Immature natural killer cell (primary cell): ENCODE data around the gene ZNF624. TPM values are rescaled to one million over a fixed set of nuclear protein-coding genes. Genes with fewer than 3 reads are reported as not detected.
A peak's percentile ranks its signal among the peaks of the same experiment; 100 is the strongest.
"Not testable (repeated sequence)": the region's sequence is repeated elsewhere in the genome, so short reads cannot be mapped to it uniquely, and the experiment has no call there.

ENCODE experiments used
- DNase-seq, 3 donors: peaks; one replicate each; pipeline ENCODE4 v3.0.0; 2022; ENCODE audit warnings: mixed read lengths in 1 of 3
- H3K27ac Mint-ChIP-seq, 6 donors: one replicate each; pipeline ENCODE4 v1.8.0; 2020; ENCODE audit warnings: mixed read lengths in 6 of 6, mild to moderate bottlenecking in 5 of 6, inconsistent platforms in 4 of 6, moderate library complexity in 3 of 6
- H3K27me3 Mint-ChIP-seq, 3 donors: one replicate each; pipeline ENCODE4 v1.8.0; 2020 to 2021; ENCODE audit warnings: low read depth in 3 of 3, mild to moderate bottlenecking in 3 of 3, mixed read lengths in 3 of 3, moderate library complexity in 3 of 3, inconsistent platforms in 1 of 3
- H3K36me3 Mint-ChIP-seq, 3 donors: one replicate each; pipeline ENCODE4 v1.8.0; 2020; ENCODE audit warnings: mixed read lengths in 3 of 3, inconsistent platforms in 2 of 3, mild to moderate bottlenecking in 2 of 3
- H3K4me1 Mint-ChIP-seq, 2 donors: one replicate each; pipeline ENCODE4 v1.8.0; 2020; ENCODE audit warnings: inconsistent platforms in 2 of 2, mild to moderate bottlenecking in 2 of 2, mixed read lengths in 2 of 2, moderate library complexity in 1 of 2
- H3K4me3 Mint-ChIP-seq, 5 donors: one replicate each; pipeline ENCODE4 v1.8.0; 2020; ENCODE audit warnings: mild to moderate bottlenecking in 5 of 5, mixed read lengths in 5 of 5, inconsistent platforms in 3 of 5, moderate library complexity in 3 of 5
- H3K9me3 Mint-ChIP-seq, 6 donors: one replicate each; pipeline ENCODE4 v1.8.0; 2020; ENCODE audit warnings: mild to moderate bottlenecking in 6 of 6, mixed read lengths in 6 of 6, inconsistent platforms in 4 of 6, moderate library complexity in 3 of 6
- polyA plus RNA-seq, 3 donors: library from polyadenylated mRNA; unstranded; fragments of 300-500 nt; fragmentation: Illumina TruSeq; gene quantifications; one replicate each; pipeline ENCODE4 v1.2.3, GENCODE V29; 2021

The ZNF624 gene
- polyA plus RNA-seq = 1 to 10 TPM in 2 of 3 donors, under 1 TPM in 1; 0.68 to 4.3 (median 3.9) TPM

- Mint-ChIP-seq H3K4me3 (peak within 1 kb of the TSS; percentile 78 to 88 (median 81)), H3K9me3 (no peaks in the 10 kb centered on the region), H3K27ac (peak within 1 kb of the TSS; percentile 53 to 81 (median 72)), H3K4me1 (peaks cover 15 to 23% of the 10 kb centered on the region in 2 donors), H3K27me3 (peaks cover 0 to 2% (median 0%) of the 10 kb centered on the region in 3 donors), H3K36me3 (peaks cover 0 to 7% (median 4%) of the 10 kb centered on the region in 3 donors)
- peak; percentile 77 to 83 (median 81) for DNase-seq
Measured at GRCh38 chr17:16653367-16654041, at the start of gene ZNF624. TSS of gene ZNF624 (minus strand) at chr17:16653850.

GRCh38 chr17:16697603-16698002, 44.0 kb upstream of the ZNF624 start:
- H3K4me3 Mint-ChIP-seq, H3K4me1 Mint-ChIP-seq, H3K27ac Mint-ChIP-seq, DNase-seq, H3K36me3 Mint-ChIP-seq, H3K9me3 Mint-ChIP-seq: not testable (repeated sequence)
- H3K27me3 Mint-ChIP-seq = peaks cover 3 to 10% (median 3%) of the 10 kb centered on the region in 3 donors

- not testable (repeated sequence) for H3K36me3 Mint-ChIP-seq, H3K9me3 Mint-ChIP-seq, H3K27me3 Mint-ChIP-seq, H3K4me1 Mint-ChIP-seq, DNase-seq, H3K27ac Mint-ChIP-seq
- peak overlapping the region in 1 of 5 donors; percentile 24 for H3K4me3 Mint-ChIP-seq
Measured at GRCh38 chr17:16690447-16690846, 36.8 kb upstream of the ZNF624 start.

GRCh38 chr17:16689731-16690281, 36.2 kb upstream of the ZNF624 start, which contains the start of gene CCDC144A:
TSS of gene CCDC144A (plus strand) at chr17:16690241. CDS start at chr17:16690401, 160 bp downstream.
- H3K36me3 Mint-ChIP-seq, H3K27me3 Mint-ChIP-seq, H3K9me3 Mint-ChIP-seq, H3K4me1 Mint-ChIP-seq, H3K27ac Mint-ChIP-seq: not testable (repeated sequence)
- DNase-seq = peak; percentile 38 to 62 (median 46)
- H3K4me3 Mint-ChIP-seq = peak within 1 kb of the TSS in 1 of 5 donors; percentile 24

- H3K27me3 Mint-ChIP-seq = peaks cover 9 to 11% (median 9%) of the 10 kb centered on the region in 3 donors
- not testable (repeated sequence) for H3K27ac Mint-ChIP-seq, H3K4me3 Mint-ChIP-seq, H3K36me3 Mint-ChIP-seq, DNase-seq, H3K4me1 Mint-ChIP-seq, H3K9me3 Mint-ChIP-seq
Measured at GRCh38 chr17:16687151-16687550, 33.5 kb upstream of the ZNF624 start.

- peaks cover 9 to 11% (median 11%) of the 10 kb centered on the region in 3 donors for H3K27me3 Mint-ChIP-seq
- not testable (repeated sequence) for H3K4me1 Mint-ChIP-seq, H3K36me3 Mint-ChIP-seq, H3K4me3 Mint-ChIP-seq, H3K27ac Mint-ChIP-seq, H3K9me3 Mint-ChIP-seq, DNase-seq
Measured at GRCh38 chr17:16686019-16686418, 32.4 kb upstream of the ZNF624 start.

- not testable (repeated sequence) for H3K4me1 Mint-ChIP-seq
Measured at GRCh38 chr17:16683290-16684138, 29.9 kb upstream of the ZNF624 start.

GRCh38 chr17:16676676-16677268, 23.1 kb upstream of the ZNF624 start:
- Mint-ChIP-seq H3K36me3 (no peaks in the 10 kb centered on the region), H3K27me3 (peaks cover 2 to 10% (median 2%) of the 10 kb centered on the region in 3 donors), H3K9me3 (peaks cover 0 to 1% (median 0%) of the 10 kb centered on the region in 6 donors), H3K4me3 (no peak overlapping the region), H3K4me1 (no peaks in the 10 kb centered on the region), H3K27ac (no peak overlapping the region)
- no peak for DNase-seq

More at GRCh38 chr17:16683290-16684138, 29.9 kb upstream of the ZNF624 start:
- H3K27ac Mint-ChIP-seq, DNase-seq, H3K9me3 Mint-ChIP-seq, H3K36me3 Mint-ChIP-seq, H3K4me3 Mint-ChIP-seq: not testable (repeated sequence)
- H3K27me3 Mint-ChIP-seq = peaks cover 11 to 13% (median 11%) of the 10 kb centered on the region in 3 donors

GRCh38 chr17:16666907-16667636, 13.4 kb upstream of the ZNF624 start:
- Mint-ChIP-seq H3K4me1 (peaks cover 11 to 30% of the 10 kb centered on the region in 2 donors), H3K27me3 (peaks cover 3 to 18% (median 12%) of the 10 kb centered on the region in 3 donors), H3K4me3 (peak overlapping the region; percentile 50 to 73 (median 67))
- H3K27ac Mint-ChIP-seq, H3K36me3 Mint-ChIP-seq, H3K9me3 Mint-ChIP-seq: not testable (repeated sequence)
- DNase-seq = peak in 1 of 3 donors; percentile 19

GRCh38 chr17:16666553-16666906, 12.9 kb upstream of the ZNF624 start:
- Mint-ChIP-seq H3K27me3 (peaks cover 3 to 18% (median 9%) of the 10 kb centered on the region in 3 donors), H3K4me1 (peaks cover 11 to 31% of the 10 kb centered on the region in 2 donors), H3K4me3 (peak overlapping the region in 2 of 5 donors; percentile 26 to 27)
- not testable (repeated sequence) for H3K27ac Mint-ChIP-seq, DNase-seq, H3K9me3 Mint-ChIP-seq, H3K36me3 Mint-ChIP-seq

GRCh38 chr17:16662936-16663335, 9.3 kb upstream of the ZNF624 start:
- Mint-ChIP-seq H3K27me3 (peaks cover 5 to 13% (median 6%) of the 10 kb centered on the region in 3 donors), H3K36me3 (no peaks in the 10 kb centered on the region), H3K9me3 (no peaks in the 10 kb centered on the region), H3K4me3 (no peak overlapping the region), H3K4me1 (peaks cover 11 to 27% of the 10 kb centered on the region in 2 donors), H3K27ac (peak overlapping the region in 3 of 6 donors; percentile 17 to 53 (median 26))
- peak; percentile 14 to 42 (median 19) for DNase-seq

- Mint-ChIP-seq H3K27ac (no peak overlapping the region), H3K9me3 (no peaks in the 10 kb centered on the region), H3K4me3 (no peak overlapping the region), H3K4me1 (peaks cover 6 to 19% of the 10 kb centered on the region in 2 donors), H3K36me3 (no peaks in the 10 kb centered on the region), H3K27me3 (peaks cover 5 to 9% (median 8%) of the 10 kb centered on the region in 3 donors)
- DNase-seq = no peak
Measured at GRCh38 chr17:16661217-16661616, 7.6 kb upstream of the ZNF624 start.

GRCh38 chr17:16652847-16653366, 743 bp downstream of the ZNF624 start:
- no peak for DNase-seq
- peaks cover 15 to 23% of the 10 kb centered on the region in 2 donors for H3K4me1 Mint-ChIP-seq
- H3K27ac Mint-ChIP-seq = peak overlapping the region in 3 of 6 donors; percentile 13 to 57 (median 48)
- peaks cover 0 to 8% (median 7%) of the 10 kb centered on the region in 3 donors for H3K36me3 Mint-ChIP-seq
- H3K4me3 Mint-ChIP-seq = peak overlapping the region; percentile 78 to 88 (median 81)
- H3K27me3 Mint-ChIP-seq = peaks cover 0 to 2% (median 0%) of the 10 kb centered on the region in 3 donors
- no peaks in the 10 kb centered on the region for H3K9me3 Mint-ChIP-seq
